ENCODE measurements around the gene TXNIP. TPM values are rescaled to one million over a fixed set of nuclear protein-coding genes. Genes with fewer than 3 reads are reported as not detected.
A peak's percentile ranks its signal among the peaks of the same experiment; 100 is the strongest.

Gene TXNIP
- total and polyA plus RNA-seq, 7 donors: 887 to 2,747 (median 1,577) TPM

DNA sequence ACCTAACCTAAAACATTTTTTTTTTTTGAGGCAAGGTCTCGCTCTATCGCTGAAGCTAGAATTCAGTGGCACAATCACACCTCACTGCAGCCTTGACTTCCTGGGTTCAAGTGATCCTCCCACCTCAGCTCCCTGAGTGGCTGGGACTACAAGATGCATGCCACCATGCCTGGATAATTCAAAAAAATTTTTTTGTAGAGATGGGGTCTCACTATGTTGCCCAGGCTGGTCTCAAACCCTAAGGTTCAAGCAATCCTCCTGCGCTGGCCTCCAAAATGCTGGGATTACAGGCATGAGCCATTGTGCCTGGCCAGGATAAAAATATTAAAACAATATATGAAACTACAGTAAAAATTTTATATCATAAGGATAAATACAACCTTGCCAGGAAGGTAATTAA lies 43.5 kb downstream of the TXNIP start:
- H3K27ac ChIP-seq: peak overlapping the region; percentile 92
- 99% methylated on average over 3 of the region's 3 CpGs for WGBS, 3 donors
- no peaks in the 10 kb centered on the region for H3K9me3 ChIP-seq
- H3K27me3 ChIP-seq (ENCODE audit: insufficient read depth in 3 of 3, low read length in 2 of 3): no peaks in the 10 kb centered on the region
- peaks cover 77% of the 10 kb centered on the region for H3K4me1 ChIP-seq
- intact Hi-C loops (cut with DNase I): loop anchor here in 1 of 2 donors (5.0 kb wide), 1 partner anchor 36 kb away; the partner anchor contains the start of gene PEX11B
- no peak for TF ChIP-seq CTCF (IDR thresholded peaks at IDR 0.05)
- ATAC-seq (no peak), DNase-seq (no peak)
- no peak overlapping the region for H3K4me3 ChIP-seq
- no peaks in the 10 kb centered on the region for H3K36me3 ChIP-seq (ENCODE audit: insufficient read depth in 1 of 2, low read depth in 1 of 2)

GRCh38 chr1:145951526-145951925 lies 44.9 kb downstream of the TXNIP start:
- Histone ChIP-seq H3K27me3 (ENCODE audit: insufficient read depth in 3 of 3, low read length in 2 of 3) (no peaks in the 10 kb centered on the region), H3K9me3 (no peaks in the 10 kb centered on the region), H3K4me3 (no peak overlapping the region), H3K4me1 (peaks cover 83% of the 10 kb centered on the region), H3K36me3 (ENCODE audit: insufficient read depth in 1 of 2, low read depth in 1 of 2) (peaks cover under 1 to 11% of the 10 kb centered on the region in 2 donors), H3K27ac (peak overlapping the region; percentile 89)
- intact Hi-C loops (cut with DNase I): loop anchor here in 1 of 2 donors (5.0 kb wide), 1 partner anchor 34 kb away; the partner anchor contains the start of gene PEX11B
- DNase-seq (no peak), ATAC-seq (no peak)
- no peak for TF ChIP-seq CTCF (IDR thresholded peaks at IDR 0.05)
- 82 to 92% (median 87%) methylated on average over 1 of the region's 1 CpG for WGBS, 3 donors

GRCh38 chr1:145949219-145949618 lies 47.2 kb downstream of the TXNIP start:
- DNase-seq (no peak), ATAC-seq (peak; percentile 92 to 95 (median 94))
- intact Hi-C loops (cut with DNase I): loop anchor here in 1 of 2 donors (5.0 kb wide), 1 partner anchor 53 kb away; no protein-coding TSS in a partner anchor
- Histone ChIP-seq H3K36me3 (ENCODE audit: insufficient read depth in 1 of 2, low read depth in 1 of 2) (peaks cover 3 to 26% of the 10 kb centered on the region in 2 donors), H3K27me3 (ENCODE audit: insufficient read depth in 3 of 3, low read length in 2 of 3) (no peaks in the 10 kb centered on the region), H3K9me3 (no peaks in the 10 kb centered on the region), H3K4me3 (no peak overlapping the region), H3K27ac (peak overlapping the region; percentile 89), H3K4me1 (peaks cover 64% of the 10 kb centered on the region)
- 31 to 41% (median 33%) methylated on average over 4 of the region's 4 CpGs for WGBS, 3 donors
- TF ChIP-seq CTCF (IDR thresholded peaks at IDR 0.05): no peak

- WGBS, 3 donors: 65 to 70% (median 70%) methylated on average over 4 of the region's 4 CpGs
- no peak for TF ChIP-seq CTCF (IDR thresholded peaks at IDR 0.05)
- H3K27ac ChIP-seq: peak overlapping the region; percentile 89
- intact Hi-C loops (cut with DNase I): loop anchor here in 1 of 2 donors (5.0 kb wide), 1 partner anchor 55 kb away; no protein-coding TSS in a partner anchor
- DNase-seq (no peak), ATAC-seq (no peak)
- peaks cover 53% of the 10 kb centered on the region for H3K4me1 ChIP-seq
- peaks cover 6 to 42% of the 10 kb centered on the region in 2 donors for H3K36me3 ChIP-seq (ENCODE audit: insufficient read depth in 1 of 2, low read depth in 1 of 2)
- H3K27me3 ChIP-seq (ENCODE audit: insufficient read depth in 3 of 3, low read length in 2 of 3): no peaks in the 10 kb centered on the region
- H3K4me3 ChIP-seq: no peak overlapping the region
- no peaks in the 10 kb centered on the region for H3K9me3 ChIP-seq
Measured at GRCh38 chr1:145947551-145947950, 48.8 kb downstream of the TXNIP start.

Measured in psoas muscle (tissue), 8 donors.